Smooth muscle cell (in vitro differentiated cells): Measurements from ENCODE around the gene SLC39A1. TPM values are rescaled to one million over a fixed set of nuclear protein-coding genes. Genes with fewer than 3 reads are reported as not detected.

Experiments
- DNase-seq: peaks from one replicate; lab custom pipeline; 2025; ENCODE audit not compliant: unreplicated experiment; lab: John Stamatoyannopoulos, UW
- H2AFZ ChIP-seq: fragments of 200-600 bp; sonication (generic); 2 replicates; pipeline ENCODE4 v1.6.0; 2016; ENCODE audit warnings: antibody characterized with exemption, low read depth, mild to moderate bottlenecking
- H3F3A ChIP-seq: fragments of 200-600 bp; sonication (generic); 2 replicates; pipeline ENCODE4 v1.6.0; 2017; ENCODE audit warnings: antibody characterized with exemption, low read depth
- H3K27ac ChIP-seq: fragments of 200-600 bp; sonication (generic); 2 replicates; pipeline ENCODE4 v1.5.1; 2016; ENCODE audit warnings: low read depth, mild to moderate bottlenecking
- H3K27me3 ChIP-seq: fragments of 200-600 bp; sonication (generic); 2 replicates; pipeline ENCODE4 v1.6.1; 2016; ENCODE audit warnings: low read depth, mild to moderate bottlenecking
- H3K36me3 ChIP-seq: fragments of 200-600 bp; sonication (generic); 2 replicates; pipeline ENCODE4 v1.5.1; 2016; ENCODE audit warnings: low read depth
- H3K4me1 ChIP-seq: fragments of 200-600 bp; sonication (generic); 2 replicates; pipeline ENCODE4 v1.5.1; 2016; ENCODE audit warnings: low read depth
- H3K4me2 ChIP-seq: fragments of 200-600 bp; sonication (generic); 2 replicates; pipeline ENCODE4 v1.6.0; 2016; ENCODE audit warnings: mild to moderate bottlenecking
- H3K4me3 ChIP-seq: fragments of 200-600 bp; sonication (generic); 2 replicates; pipeline ENCODE4 v1.5.1; 2016; ENCODE audit warnings: mild to moderate bottlenecking
- H3K79me2 ChIP-seq: fragments of 200-600 bp; sonication (generic); 2 replicates; pipeline ENCODE4 v1.6.0; 2016; ENCODE audit warnings: low read depth, mild to moderate bottlenecking
- H3K9ac ChIP-seq: fragments of 200-600 bp; sonication (generic); 2 replicates; pipeline ENCODE4 v1.6.0; 2016; ENCODE audit warnings: low read depth
- H3K9me3 ChIP-seq: fragments of 200-600 bp; sonication (generic); replicated peaks from 2 replicates; pipeline ENCODE4 v1.5.1; 2016; ENCODE audit warnings: low read depth
- H4K20me1 ChIP-seq: fragments of 200-600 bp; sonication (generic); 2 replicates; pipeline ENCODE4 v1.6.0; 2016; ENCODE audit warnings: low read depth
- CTCF ChIP-seq: fragments of 200-600 bp; sonication (generic); IDR thresholded peaks from 2 replicates; pipeline ENCODE4 v1.5.1; 2017; ENCODE audit warnings: borderline replicate concordance, mild to moderate bottlenecking, antibody characterized with exemption; ENCODE audit not compliant: insufficient read depth, poor library complexity, severe bottlenecking
- WGBS: methylation state at CpG from one replicate; pipeline ENCODE4 v1.1.7; 2016; ENCODE audit warnings: low lambda C conversion rate; 5-methylcytosine and 5-hydroxymethylcytosine counted together
- polyA plus RNA-seq: library from polyadenylated mRNA; unstranded; fragments of >200 nt; fragmentation: Nextera tagmentation; extraction: Ambion mirVana; gene quantifications from 2 replicates; pipeline ENCODE4 v1.2.1, GENCODE V29; 2016
- total RNA-seq: library from RNA; depleted of rRNA; stranded (reverse); fragments of >200 nt; gene quantifications from 2 replicates; pipeline ENCODE4 v1.2.3, GENCODE V29; 2014

The SLC39A1 gene
- total and polyA plus RNA-seq, 2 experiments from 2014 or later, result 104 to 143 TPM

- TF ChIP-seq CTCF, result no peak
- Histone ChIP-seq H3K27me3 (no peaks in the 10 kb centered on the region), H3K9me3 (no peaks in the 10 kb centered on the region), H3F3A (peaks cover 4% of the 10 kb centered on the region), H3K79me2 (peaks cover 59% of the 10 kb centered on the region), H3K9ac (no peak overlapping the region), H2AFZ (no peak overlapping the region), H4K20me1 (peaks cover 48% of the 10 kb centered on the region), H3K4me1 (peaks cover 22% of the 10 kb centered on the region), H3K4me3 (no peak overlapping the region), H3K36me3 (no peaks in the 10 kb centered on the region), H3K27ac (peak overlapping the region; percentile 54), H3K4me2 (no peak overlapping the region)
- 96% methylated on average over 3 of the region's 3 CpGs for WGBS
- DNase-seq, result no peak
These were observed 3.9 kb downstream of the SLC39A1 start for GRCh38 chr1:153959454-153959853.

GRCh38 chr1:153958961-153959260, 4.4 kb downstream of the SLC39A1 start:
- Histone ChIP-seq H3K9ac (no peak overlapping the region), H3K79me2 (peaks cover 64% of the 10 kb centered on the region), H3K9me3 (no peaks in the 10 kb centered on the region), H3K4me1 (peaks cover 18% of the 10 kb centered on the region), H3K27me3 (no peaks in the 10 kb centered on the region), H4K20me1 (peaks cover 54% of the 10 kb centered on the region), H3K4me3 (peak overlapping the region; percentile 96), H3K4me2 (peak overlapping the region; percentile 78), H3K36me3 (no peaks in the 10 kb centered on the region), H3F3A (peaks cover 4% of the 10 kb centered on the region), H3K27ac (peak overlapping the region; percentile 54), H2AFZ (no peak overlapping the region)
- TF ChIP-seq CTCF, result no peak
- WGBS, result 49% methylated on average over 4 of the region's 4 CpGs
- DNase-seq, result no peak

- DNase-seq, result peak; percentile 86
- TF ChIP-seq CTCF, result no peak
- no peak within 1 kb of the TSS for H2AFZ ChIP-seq
- peak within 1 kb of the TSS; percentile 91 for H3K4me2 ChIP-seq
- H3K4me3 ChIP-seq, result peak within 1 kb of the TSS; percentile 96
- peaks cover 18% of the 10 kb centered on the region for H3K4me1 ChIP-seq
- H3K27ac ChIP-seq, result peak within 1 kb of the TSS; percentile 85
- H3F3A ChIP-seq, result peaks cover 4% of the 10 kb centered on the region
- H3K9ac ChIP-seq, result peak within 1 kb of the TSS; percentile 93
- no peaks in the 10 kb centered on the region for H3K27me3 ChIP-seq
- H3K9me3 ChIP-seq, result no peaks in the 10 kb centered on the region
- H3K79me2 ChIP-seq, result peaks cover 67% of the 10 kb centered on the region
- WGBS, result 1% methylated on average over 37 of the region's 75 CpGs
- no peaks in the 10 kb centered on the region for H3K36me3 ChIP-seq
- H4K20me1 ChIP-seq, result peaks cover 59% of the 10 kb centered on the region
These were observed 5.0 kb downstream of the SLC39A1 start, which contains the start of gene CRTC2 for GRCh38 chr1:153958111-153958960. Gene CRTC2 (minus strand): TSS chr1:153958612. CDS start chr1:153958497, 115 bp downstream.
